ENCODE results near the gene ADAMTS6.

- TF ChIP-seq TAF1 (IDR thresholded peaks at IDR 0.05; ENCODE audit: borderline replicate concordance, insufficient read depth, low read length), result no peak
- no peak for TF ChIP-seq POLR2AphosphoS5 (IDR thresholded peaks at IDR 0.05; ENCODE audit: low read depth, low read length)
These were observed 378.6 kb downstream of the ADAMTS6 start for GRCh38 chr5:65102976-65103711.
